Measurements from ENCODE around the gene SOX13. TPM values are rescaled to one million over a fixed set of nuclear protein-coding genes. Genes with fewer than 3 reads are reported as not detected.

The SOX13 gene
- total RNA-seq, 4 donors from 2014 or later = 10.8 to 52.0 (median 18.7) TPM

GRCh38 chr1:204154568-204155255 is 81.8 kb downstream of the SOX13 start:
- no peak for ATAC-seq (ENCODE audit: low FRiP score)
- no peak for DNase-seq (ENCODE audit: low spot score)
- TF ChIP-seq, protein P1, sequence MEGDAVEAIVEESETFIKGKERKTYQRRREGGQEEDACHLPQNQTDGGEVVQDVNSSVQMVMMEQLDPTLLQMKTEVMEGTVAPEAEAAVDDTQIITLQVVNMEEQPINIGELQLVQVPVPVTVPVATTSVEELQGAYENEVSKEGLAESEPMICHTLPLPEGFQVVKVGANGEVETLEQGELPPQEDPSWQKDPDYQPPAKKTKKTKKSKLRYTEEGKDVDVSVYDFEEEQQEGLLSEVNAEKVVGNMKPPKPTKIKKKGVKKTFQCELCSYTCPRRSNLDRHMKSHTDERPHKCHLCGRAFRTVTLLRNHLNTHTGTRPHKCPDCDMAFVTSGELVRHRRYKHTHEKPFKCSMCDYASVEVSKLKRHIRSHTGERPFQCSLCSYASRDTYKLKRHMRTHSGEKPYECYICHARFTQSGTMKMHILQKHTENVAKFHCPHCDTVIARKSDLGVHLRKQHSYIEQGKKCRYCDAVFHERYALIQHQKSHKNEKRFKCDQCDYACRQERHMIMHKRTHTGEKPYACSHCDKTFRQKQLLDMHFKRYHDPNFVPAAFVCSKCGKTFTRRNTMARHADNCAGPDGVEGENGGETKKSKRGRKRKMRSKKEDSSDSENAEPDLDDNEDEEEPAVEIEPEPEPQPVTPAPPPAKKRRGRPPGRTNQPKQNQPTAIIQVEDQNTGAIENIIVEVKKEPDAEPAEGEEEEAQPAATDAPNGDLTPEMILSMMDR (IDR thresholded peaks at IDR 0.05) = no peak

DNA sequence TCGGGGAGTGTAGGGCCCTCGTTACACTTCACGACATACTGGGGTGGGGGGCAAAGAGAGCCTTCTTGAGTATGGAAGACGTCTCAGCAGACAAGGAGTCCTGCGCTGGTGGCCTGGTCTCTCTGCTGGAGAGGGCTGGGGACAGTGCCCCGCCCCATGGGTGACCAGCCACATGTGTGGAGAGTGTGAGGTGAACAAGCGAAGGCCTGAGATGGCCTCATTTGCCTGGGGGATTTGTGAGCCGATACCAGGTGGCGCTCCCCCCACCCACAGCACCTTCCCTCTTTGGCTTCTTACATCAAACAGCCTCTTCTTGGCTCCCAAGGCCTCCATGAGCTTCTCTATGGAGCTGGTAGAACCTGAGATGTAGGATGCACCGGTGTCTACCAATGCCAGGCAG is 83.0 kb downstream of the SOX13 start:
- DNase-seq (ENCODE audit: low spot score) (no peak), ATAC-seq (ENCODE audit: low FRiP score) (no peak)
- TF ChIP-seq, protein P1 (IDR thresholded peaks at IDR 0.05) = no peak

- DNase-seq (ENCODE audit: low spot score) (no peak), ATAC-seq (ENCODE audit: low FRiP score) (no peak)
- TF ChIP-seq, protein P1 (IDR thresholded peaks at IDR 0.05) = no peak
Measured at GRCh38 chr1:204157962-204158361, 85.0 kb downstream of the SOX13 start.

GRCh38 chr1:204161609-204162493 is 88.9 kb downstream of the SOX13 start:
- TF ChIP-seq, protein P1 (IDR thresholded peaks at IDR 0.05) = no peak
- DNase-seq (ENCODE audit: low spot score) (no peak), ATAC-seq (ENCODE audit: low FRiP score) (no peak)

GRCh38 chr1:204162494-204163074 is 89.7 kb downstream of the SOX13 start:
- ATAC-seq (ENCODE audit: low FRiP score) = peak; percentile 77
- TF ChIP-seq, protein P1 (IDR thresholded peaks at IDR 0.05) = peak in 2 of 3 donors; percentile 17 to 97
- DNase-seq (ENCODE audit: low spot score) = peak; percentile 71

GRCh38 chr1:204166219-204166618 is 93.3 kb downstream of the SOX13 start, which contains the start of gene REN:
TSS of gene REN (minus strand) at chr1:204166337. CDS start at chr1:204166293, 44 bp downstream.
- no peak for DNase-seq (ENCODE audit: low spot score)
- TF ChIP-seq, protein P1 (IDR thresholded peaks at IDR 0.05) = no peak
- no peak for ATAC-seq (ENCODE audit: low FRiP score)
